NCI-H2171 (cell line): ENCODE results near the gene NCF2.

Experiments used
- DNase-seq: peaks from one replicate; lab custom pipeline; 2025; lab: John Stamatoyannopoulos, UW

The NCF2 gene

GRCh38 chr1:183611021-183611420, 20.8 kb upstream of the NCF2 start:
- DNase-seq = no peak

- no peak for DNase-seq
These were observed 19.6 kb upstream of the NCF2 start for GRCh38 chr1:183609759-183610452.

- DNase-seq = no peak
These were observed 19.1 kb upstream of the NCF2 start for GRCh38 chr1:183609313-183609712.

- no peak for DNase-seq
These were observed 17.2 kb upstream of the NCF2 start for GRCh38 chr1:183607322-183607980.

- no peak for DNase-seq
These were observed 15.6 kb upstream of the NCF2 start for GRCh38 chr1:183605904-183606303.

GRCh38 chr1:183604815-183605214, 14.6 kb upstream of the NCF2 start:
- no peak for DNase-seq

- no peak for DNase-seq
These were observed 14.0 kb upstream of the NCF2 start for GRCh38 chr1:183604038-183604808.

GRCh38 chr1:183602510-183602909, 12.3 kb upstream of the NCF2 start:
- DNase-seq = no peak

GRCh38 chr1:183600634-183601033, 10.4 kb upstream of the NCF2 start:
- no peak for DNase-seq

GRCh38 chr1:183600136-183600535, 9.9 kb upstream of the NCF2 start:
- no peak for DNase-seq

- DNase-seq = no peak
These were observed 8.1 kb upstream of the NCF2 start for GRCh38 chr1:183598386-183598785.

- no peak for DNase-seq
These were observed 7.5 kb upstream of the NCF2 start for GRCh38 chr1:183597656-183598347.

GRCh38 chr1:183596500-183596899, 6.2 kb upstream of the NCF2 start:
- no peak for DNase-seq

- DNase-seq = no peak
These were observed 5.3 kb upstream of the NCF2 start for GRCh38 chr1:183595537-183595936.

GRCh38 chr1:183593356-183593755, 3.1 kb upstream of the NCF2 start:
- no peak for DNase-seq

GRCh38 chr1:183592733-183593132, 2.5 kb upstream of the NCF2 start:
- DNase-seq = no peak

- DNase-seq = no peak
These were observed 400 bp downstream of the NCF2 start for GRCh38 chr1:183589874-183590243.

GRCh38 chr1:183589384-183589783, 875 bp downstream of the NCF2 start:
- no peak for DNase-seq

- no peak for DNase-seq
These were observed 1.4 kb downstream of the NCF2 start for GRCh38 chr1:183588827-183589226.

GRCh38 chr1:183586926-183587325, 3.3 kb downstream of the NCF2 start:
- no peak for DNase-seq

GRCh38 chr1:183586455-183586854, 3.8 kb downstream of the NCF2 start:
- no peak for DNase-seq

GRCh38 chr1:183585038-183585437, 5.2 kb downstream of the NCF2 start:
- DNase-seq = no peak

GRCh38 chr1:183584147-183584546, 6.1 kb downstream of the NCF2 start:
- no peak for DNase-seq
